Effector CD8-positive, alpha-beta T cell (primary cell): ENCODE data around the gene SLC2A4.
"Not testable (repeated sequence)": the region's sequence is repeated elsewhere in the genome, so short reads cannot be mapped to it uniquely, and the experiment has no call there.

Experiments
- DNase-seq: peaks from one replicate; lab custom pipeline; 2025; lab: John Stamatoyannopoulos, UW
- total RNA-seq, 4 experiments: gene quantifications; one replicate each; lab custom pipeline; 2026; lab: John Stamatoyannopoulos, UW

The SLC2A4 gene
- total RNA-seq, result 0 to 0.09 (median 0) reads per million in 4 experiments

DNA sequence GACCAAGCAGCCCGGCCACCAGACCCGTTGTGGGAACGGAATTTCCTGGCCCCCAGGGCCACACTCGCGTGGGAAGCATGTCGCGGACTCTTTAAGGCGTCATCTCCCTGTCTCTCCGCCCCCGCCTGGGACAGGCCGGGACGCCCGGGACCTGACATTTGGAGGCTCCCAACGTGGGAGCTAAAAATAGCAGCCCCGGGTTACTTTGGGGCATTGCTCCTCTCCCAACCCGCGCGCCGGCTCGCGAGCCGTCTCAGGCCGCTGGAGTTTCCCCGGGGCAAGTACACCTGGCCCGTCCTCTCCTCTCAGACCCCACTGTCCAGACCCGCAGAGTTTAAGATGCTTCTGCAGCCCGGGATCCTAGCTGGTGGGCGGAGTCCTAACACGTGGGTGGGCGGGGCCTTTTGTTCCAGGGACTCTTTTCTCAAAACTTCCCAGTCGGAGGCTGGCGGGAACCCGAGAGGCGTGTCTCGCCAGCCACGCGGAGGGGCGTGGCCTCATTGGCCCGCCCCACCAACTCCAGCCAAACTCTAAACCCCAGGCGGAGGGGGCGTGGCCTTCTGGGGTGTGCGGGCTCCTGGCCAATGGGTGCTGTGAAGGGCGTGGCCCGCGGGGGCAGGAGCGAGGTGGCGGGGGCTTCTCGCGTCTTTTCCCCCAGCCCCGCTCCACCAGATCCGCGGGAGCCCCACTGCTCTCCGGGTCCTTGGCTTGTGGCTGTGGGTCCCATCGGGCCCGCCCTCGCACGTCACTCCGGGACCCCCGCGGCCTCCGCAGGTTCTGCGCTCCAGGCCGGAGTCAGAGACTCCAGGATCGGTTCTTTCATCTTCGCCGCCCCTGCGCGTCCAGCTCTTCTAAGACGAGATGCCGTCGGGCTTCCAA, at the start of gene SLC2A4:
SLC2A4 (plus strand) TSS at position 645 of the 879 bp plus-strand sequence; CDS start at position 862, 217 bp downstream.
- DNase-seq, result peak; percentile 81

DNA sequence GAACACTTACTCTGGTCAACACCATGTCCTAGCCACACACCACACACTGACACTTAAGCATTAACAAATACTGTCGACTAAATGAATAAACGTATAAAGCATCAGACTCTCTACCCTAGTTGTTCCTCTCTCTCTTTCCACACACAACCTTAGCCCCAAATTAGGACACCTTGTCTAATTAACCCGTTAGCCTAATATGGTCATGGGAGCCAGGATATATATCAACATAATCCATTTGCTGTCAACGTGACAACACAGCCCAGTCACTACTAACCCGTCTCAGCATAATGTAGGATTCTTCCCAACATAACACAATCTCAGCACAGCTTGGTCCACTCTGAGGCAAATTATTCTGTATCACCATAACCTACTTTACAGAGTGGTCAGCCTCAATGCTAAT, 49.4 kb upstream of the SLC2A4 start:
- DNase-seq, result no peak

- no peak for DNase-seq
Observed at GRCh38 chr17:7233701-7234082, 47.8 kb upstream of the SLC2A4 start.

DNA sequence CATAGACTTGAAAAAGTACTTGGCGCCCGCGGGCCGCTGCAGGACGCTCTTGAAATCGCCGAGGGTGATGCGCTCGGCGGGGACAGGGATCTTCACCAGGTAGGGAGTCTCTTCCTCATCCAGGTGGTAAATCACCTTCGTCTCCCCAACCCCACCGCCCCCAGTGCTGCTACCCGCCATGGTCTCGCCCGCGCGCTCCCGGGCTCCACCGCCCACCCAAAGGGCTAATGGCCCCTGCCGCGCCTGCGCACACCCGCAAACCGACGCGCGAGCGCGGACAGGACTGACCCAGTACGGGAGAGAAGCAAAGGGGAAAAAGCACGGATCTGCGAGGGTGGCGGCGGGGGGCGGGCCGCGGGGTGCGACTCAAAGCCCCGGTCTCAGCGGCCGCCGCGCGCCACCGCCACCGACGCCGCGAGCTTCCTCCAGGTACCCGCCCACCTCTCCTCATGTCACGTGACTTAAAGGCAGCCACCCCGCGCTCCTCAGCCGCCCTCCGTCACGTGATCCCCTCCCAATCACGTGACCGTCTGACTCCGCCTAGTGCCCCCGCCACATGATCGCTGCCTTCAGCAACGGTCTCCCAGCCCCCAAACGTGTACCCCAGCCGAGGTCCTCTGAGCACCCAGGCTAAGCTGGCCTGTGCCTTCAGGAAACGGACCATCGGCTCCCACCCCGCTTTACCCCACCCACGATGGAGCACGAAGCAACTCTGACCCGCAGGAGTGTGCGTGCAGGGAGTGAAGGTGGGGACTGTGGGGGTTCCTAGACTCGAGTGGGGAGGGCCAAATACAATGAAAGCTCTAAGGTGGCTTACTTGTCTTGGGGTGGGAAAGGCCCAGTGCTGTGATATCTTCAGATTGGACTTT, 47.2 kb upstream of the SLC2A4 start, which contains the start of gene DVL2:
DVL2 (minus strand) TSS at position 435 of the 869 bp plus-strand sequence; CDS start at position 180, 255 bp downstream.
- peak; percentile 90 for DNase-seq

DNA sequence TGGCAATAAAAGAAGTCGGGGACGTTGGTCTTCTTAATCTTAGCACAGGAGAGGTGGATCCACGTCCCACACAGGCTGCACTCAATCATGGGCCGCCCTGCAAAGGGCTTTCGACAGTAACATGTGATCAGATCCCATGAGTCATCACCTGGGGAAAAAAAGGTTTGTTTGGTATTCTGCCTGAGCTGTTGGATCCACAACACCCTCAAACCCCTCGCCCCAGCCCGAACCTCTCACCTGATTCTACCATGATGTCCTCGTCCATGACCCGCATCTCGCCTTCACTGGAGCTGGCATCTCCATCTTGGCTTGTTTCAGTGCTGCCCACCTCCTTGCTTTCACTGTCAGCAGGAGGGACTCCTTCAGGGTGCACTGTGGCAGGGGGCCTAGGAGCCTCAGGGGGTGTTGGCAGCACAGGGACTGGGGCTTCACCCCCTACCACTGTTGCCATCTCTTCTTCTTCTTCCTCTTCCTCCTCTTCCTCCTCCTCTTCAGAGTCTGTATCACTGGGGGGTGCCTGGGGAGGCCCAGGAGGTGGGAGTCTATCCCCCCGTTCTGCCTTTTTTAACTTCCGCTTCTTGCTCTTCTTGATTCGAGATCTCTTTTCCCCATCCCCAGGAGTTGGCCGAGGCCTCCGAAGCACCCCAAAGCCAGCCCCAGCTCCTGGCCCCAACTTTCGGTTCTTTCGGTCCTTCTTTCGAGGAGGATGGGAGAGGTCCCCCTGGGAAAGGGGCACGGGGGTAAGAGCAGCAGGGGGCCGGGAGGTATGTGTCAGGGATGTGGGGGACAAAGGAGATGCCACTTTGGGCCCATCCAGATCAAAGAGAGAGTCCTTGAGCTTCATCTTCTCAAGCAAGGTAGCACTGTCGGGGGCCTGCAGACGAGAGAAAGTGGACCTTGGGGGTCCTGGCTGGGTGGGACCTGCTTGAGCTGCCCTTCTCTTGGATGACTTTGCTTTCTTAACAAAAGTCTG, 45.5 kb upstream of the SLC2A4 start:
- DNase-seq, result no peak

GRCh38 chr17:7236808-7237207, 44.7 kb upstream of the SLC2A4 start:
- no peak for DNase-seq

GRCh38 chr17:7237266-7237760, 44.2 kb upstream of the SLC2A4 start:
- no peak for DNase-seq

- DNase-seq, result peak; percentile 76
Observed at GRCh38 chr17:7237761-7238419, 43.6 kb upstream of the SLC2A4 start.

- DNase-seq, result no peak
Observed at GRCh38 chr17:7238420-7239090, 43.0 kb upstream of the SLC2A4 start.

DNA sequence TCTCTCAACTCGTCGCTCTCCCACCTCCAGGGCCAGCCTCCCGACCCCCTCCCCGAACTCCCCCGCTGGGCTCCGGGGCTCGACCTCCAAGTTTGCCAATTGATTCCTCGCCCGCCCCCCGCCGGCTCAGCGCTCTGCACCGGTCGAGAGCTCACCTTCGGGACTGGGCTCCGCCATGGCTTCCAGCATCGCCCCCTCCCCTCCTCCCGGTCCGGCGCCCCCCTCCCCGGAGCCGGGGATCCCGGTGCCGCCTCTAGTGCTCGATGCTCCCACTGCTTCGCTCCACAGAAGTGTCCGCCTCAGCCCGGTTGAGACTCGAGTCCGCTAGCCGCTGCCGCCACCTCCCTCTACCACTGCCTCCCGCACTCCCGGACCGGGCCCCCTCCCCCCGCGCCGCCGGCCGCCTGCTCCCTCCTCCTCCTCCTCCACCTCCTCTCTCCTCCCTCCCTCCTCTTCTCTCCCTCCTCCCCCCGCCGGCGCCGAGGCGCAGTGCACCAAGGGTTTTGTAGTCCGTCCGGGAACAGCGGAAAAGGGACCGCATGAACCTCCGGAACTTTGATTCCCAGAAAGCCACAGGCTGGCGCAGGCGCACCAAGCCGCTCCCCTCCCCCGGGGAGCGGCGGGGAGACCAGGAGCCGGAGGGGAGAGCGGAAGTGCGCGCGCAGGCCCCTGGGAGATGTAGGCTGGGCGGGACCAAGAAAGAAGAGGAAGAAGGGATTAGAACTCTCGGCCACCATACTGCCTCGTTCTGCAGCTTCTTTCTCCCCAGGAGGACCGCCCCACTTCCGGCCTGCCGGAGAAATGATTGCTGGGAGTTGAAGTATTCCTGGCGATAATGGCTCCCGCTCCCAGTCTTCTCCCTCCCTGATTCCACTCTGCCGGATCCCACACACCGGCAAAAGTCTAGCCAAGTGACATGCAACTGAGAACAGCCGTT, 42.2 kb upstream of the SLC2A4 start, which contains the start of gene PHF23:
PHF23 (minus strand) TSS at position 367 of the 937 bp plus-strand sequence; CDS start at position 189, 178 bp downstream.
- peak; percentile 93 for DNase-seq

DNA sequence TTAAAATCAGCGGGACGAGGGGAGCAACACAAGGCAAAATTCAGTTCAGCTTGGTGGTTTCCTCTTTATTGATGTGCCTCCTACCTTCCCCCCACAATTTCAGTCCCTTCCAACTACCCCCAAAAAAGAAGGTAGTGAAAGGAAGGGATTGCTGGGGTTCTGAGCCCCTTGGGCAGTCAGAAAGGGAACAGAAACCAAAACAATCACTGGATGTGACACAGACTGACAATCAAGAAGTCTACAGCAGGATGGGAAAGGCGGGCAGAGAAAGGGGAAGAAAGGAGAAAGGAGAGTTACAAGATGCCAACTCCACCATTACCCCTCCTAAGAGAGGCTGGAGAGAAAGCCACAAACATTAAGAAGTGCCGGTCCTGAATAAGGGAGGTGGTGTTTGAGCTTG, 41.1 kb upstream of the SLC2A4 start:
- DNase-seq, result no peak

GRCh38 chr17:7241090-7241733, 40.3 kb upstream of the SLC2A4 start:
- DNase-seq, result no peak

DNA sequence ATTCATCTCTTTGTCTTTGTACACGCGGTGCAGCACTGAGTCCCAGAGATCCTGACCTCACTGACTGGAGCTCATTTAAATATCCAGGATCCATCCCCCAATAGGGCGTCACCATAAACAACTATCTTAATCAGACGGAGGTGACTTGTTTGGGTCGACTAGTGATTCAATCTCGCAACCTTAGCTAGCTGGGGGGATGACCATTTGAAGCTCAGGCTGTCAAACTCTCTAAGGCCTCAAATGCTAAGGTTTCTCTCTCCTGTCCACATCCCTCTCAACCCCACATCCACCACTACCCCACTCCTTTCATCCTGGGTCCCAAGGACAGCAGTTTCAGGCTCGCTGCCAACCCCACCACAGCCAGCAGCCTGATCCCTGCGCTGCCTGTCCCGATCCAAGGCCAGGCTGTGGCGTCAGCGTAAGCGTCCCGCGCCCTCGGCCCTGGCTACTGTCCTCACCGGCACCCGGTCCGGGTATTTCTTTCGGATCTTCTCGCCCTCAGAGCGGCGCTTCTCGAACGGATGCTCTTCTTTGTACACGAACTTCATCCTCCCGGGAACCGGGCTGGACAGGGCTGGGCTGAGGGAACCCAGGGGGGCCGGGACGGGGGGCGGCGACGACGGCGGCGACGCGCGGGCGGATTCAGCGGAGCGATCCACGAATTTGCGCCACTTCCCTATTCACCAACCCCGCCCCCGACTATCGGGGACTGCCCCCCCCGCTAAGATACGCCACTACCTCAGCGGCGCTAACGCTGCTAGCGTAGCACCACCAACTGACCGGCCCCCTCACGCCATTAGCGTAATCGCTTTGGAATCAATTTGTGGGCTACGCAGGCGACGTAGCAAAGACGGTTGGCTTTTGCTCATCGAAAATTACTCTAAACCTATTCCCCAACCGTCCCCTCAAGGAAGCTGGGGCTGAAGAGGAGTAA, 39.5 kb upstream of the SLC2A4 start, which contains the start of gene GABARAP:
GABARAP (minus strand) TSS at position 667 of the 934 bp plus-strand sequence; CDS start at position 548, 119 bp downstream.
- DNase-seq, result peak; percentile 88

DNA sequence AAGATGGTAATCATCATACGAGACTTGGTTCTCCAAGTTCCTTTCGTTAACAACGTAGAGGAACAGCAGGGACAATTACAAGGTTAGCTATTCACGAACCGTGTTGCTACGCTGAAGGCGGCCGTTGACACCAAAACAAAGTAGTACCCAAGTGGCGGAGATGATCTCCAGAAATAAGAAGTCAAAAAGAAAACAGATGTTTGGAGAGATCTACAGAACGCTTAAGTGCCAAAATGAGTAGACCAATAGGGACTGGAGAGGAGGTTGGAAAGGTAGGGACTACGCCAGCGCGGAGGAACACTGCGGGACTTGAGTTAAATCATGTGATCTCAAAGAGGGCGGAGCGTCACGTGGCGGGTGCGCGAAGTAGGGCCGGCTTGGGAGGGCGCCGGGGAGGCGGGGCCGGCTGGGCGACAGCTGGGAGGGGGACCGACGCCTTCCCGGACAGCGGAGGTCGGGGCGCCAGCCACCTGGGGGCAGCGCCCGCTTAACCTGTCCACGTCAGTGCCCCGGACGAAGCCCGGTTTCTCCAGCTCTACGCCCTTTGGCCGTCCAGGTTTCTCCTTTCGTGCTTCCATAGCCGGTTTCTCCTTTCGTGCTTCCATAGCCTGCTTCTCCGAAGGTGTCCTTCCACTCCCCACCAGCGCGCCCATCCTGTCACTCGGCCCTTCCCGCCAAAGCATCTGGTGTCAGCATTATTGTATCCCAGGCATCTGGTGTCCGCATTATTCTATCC, 38.6 kb upstream of the SLC2A4 start:
- peak; percentile 93 for DNase-seq

DNA sequence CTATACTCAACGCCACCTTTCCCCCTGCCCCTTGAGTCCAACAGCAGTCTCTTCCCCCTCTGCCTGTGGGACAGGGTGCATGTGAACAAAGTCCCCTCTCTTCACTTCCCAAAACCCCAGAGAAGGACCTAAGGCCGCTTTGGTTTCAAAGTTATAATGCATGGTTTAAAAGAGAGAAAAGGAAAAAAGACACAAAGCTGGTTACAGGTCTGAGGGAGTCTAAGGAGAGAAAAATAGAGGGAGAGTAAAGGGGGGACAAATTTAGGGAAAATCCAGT, 38.1 kb upstream of the SLC2A4 start:
- no peak for DNase-seq

DNA sequence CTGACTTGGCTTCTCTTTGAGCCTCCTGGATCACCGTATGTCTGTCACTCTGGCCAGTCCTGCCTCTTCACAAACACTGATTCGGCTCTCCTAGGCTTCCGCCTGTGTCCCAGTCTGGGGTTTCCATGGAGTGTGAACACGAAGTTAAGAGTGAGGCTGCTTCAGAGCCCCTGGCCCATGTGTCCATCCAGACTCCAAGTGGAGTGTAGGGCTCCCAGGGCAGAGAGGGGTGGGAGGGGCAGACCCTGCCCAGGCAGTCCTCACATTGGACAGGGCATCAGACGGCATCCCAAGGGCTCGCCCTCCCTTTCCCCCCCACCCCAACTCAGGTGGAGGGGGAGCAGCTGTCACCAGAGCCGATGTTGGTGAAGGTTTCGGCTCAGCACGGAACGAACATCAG, 37.7 kb upstream of the SLC2A4 start:
- not testable (repeated sequence) for DNase-seq
